DND-41 (cell line): ENCODE data around the gene ARHGEF33.

Source experiments
- CTCF ChIP-seq: IDR thresholded peaks from 2 replicates; pipeline ENCODE4 v1.5.1; 2012; ENCODE audit warnings: borderline replicate concordance, low read length, moderate library complexity, mild to moderate bottlenecking; ENCODE audit not compliant: poor library complexity, severe bottlenecking; ENCODE audit errors: extremely low read depth
- EZH2 ChIP-seq: IDR thresholded peaks from 3 replicates; pipeline ENCODE4 v1.6.1; 2012; ENCODE audit warnings: borderline replicate concordance, low read depth, mild to moderate bottlenecking, moderate library complexity, low read length, inconsistent platforms; ENCODE audit not compliant: severe bottlenecking

DNA sequence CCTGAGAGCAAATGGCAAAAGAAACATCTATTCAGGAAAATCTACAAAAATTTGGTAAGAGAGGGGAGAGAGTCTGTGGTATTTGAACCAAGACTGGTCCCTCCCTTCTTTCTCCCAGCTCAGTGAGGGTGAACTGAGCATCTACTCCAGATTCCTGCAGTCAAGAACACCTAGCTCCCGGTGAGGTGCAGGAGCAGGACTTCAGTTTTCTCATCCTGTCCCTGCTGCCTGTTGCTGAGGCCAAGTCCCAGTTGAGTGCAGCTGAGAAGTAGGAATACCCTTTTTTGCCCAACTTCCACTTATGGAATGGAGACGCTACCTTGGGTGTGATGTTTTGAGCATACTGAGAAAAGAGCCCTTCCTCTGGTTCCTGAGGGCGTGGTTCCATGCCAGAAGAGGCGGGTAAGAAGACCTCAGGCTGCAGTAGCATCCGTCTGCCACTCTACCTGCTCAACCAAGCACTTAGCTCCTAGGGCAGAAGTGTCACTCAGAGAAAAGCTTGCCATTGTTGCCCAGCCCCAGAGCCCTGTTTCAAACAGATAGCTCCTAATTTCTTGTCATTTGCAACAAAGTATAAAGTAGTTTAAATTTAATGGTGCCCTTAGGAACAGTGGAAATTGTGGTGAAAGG is 118.3 kb downstream of the ARHGEF33 start:
- TF ChIP-seq EZH2 (no peak), CTCF (no peak)
